Activated naive CD8-positive, alpha-beta T cell treated with anti-CD3 and anti-CD28 coated beads, Interleukin-2, amount 50 U/mL, for 16 hours (primary cell): ENCODE results near the gene EMILIN1.

Source experiments
- DNase-seq: peaks from one replicate; pipeline ENCODE4 v3.0.0-alpha.2; 2020; ENCODE audit warnings: low read depth, low spot score

Gene EMILIN1

GRCh38 chr2:27080140-27080469, 1.7 kb downstream of the EMILIN1 start:
- DNase-seq = no peak

DNA sequence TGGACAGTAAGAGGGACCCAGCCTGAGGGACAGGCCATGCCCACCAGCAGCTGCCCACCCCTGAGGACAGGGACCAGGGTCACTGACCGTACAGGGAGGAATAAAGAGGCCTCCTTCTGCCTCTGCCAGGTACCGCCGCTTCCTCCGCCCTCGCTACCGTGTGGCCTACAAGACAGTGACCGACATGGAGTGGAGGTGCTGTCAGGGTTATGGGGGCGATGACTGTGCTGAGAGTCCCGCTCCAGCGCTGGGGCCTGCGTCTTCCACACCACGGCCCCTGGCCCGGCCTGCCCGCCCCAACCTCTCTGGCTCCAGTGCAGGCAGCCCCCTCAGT, 2.2 kb downstream of the EMILIN1 start:
- no peak for DNase-seq

DNA sequence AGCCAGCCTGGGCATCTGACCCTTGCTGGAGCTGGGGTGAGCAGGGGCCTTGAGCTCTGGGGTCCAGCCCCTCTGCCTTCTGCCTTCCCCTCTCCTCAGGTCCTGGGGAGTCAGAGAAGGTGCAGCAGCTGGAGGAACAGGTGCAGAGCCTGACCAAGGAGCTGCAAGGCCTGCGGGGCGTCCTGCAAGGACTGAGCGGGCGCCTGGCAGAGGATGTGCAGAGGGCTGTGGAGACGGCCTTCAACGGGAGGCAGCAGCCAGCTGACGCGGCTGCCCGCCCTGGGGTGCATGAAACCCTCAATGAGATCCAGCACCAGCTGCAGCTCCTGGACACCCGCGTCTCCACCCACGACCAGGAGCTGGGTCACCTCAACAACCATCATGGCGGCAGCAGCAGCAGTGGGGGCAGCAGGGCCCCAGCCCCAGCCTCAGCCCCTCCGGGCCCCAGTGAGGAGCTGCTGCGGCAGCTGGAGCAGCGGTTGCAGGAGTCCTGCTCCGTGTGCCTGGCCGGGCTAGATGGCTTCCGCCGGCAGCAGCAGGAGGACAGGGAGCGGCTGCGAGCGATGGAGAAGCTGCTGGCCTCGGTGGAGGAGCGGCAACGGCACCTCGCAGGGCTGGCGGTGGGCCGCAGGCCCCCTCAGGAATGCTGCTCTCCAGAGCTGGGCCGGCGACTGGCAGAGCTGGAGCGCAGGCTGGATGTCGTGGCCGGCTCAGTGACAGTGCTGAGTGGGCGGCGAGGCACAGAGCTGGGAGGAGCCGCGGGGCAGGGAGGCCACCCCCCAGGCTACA, 3.8 kb downstream of the EMILIN1 start:
- no peak for DNase-seq

DNA sequence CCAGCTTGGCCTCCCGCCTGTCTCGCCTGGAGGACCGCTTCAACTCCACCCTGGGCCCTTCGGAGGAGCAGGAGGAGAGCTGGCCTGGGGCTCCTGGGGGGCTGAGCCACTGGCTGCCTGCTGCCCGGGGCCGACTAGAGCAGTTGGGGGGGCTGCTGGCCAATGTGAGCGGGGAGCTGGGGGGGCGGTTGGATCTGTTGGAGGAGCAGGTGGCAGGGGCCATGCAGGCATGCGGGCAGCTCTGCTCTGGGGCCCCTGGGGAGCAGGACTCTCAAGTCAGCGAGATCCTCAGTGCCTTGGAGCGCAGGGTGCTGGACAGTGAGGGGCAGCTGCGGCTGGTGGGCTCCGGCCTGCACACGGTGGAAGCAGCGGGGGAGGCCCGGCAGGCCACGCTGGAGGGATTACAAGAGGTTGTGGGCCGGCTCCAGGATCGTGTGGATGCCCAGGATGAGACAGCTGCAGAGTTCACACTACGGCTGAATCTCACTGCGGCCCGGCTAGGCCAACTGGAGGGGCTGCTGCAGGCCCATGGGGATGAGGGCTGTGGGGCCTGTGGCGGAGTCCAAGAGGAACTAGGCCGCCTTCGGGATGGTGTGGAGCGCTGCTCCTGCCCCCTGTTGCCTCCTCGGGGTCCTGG, 4.5 kb downstream of the EMILIN1 start:
- DNase-seq = no peak

GRCh38 chr2:27083410-27084296, 5.2 kb downstream of the EMILIN1 start:
- DNase-seq = no peak

DNA sequence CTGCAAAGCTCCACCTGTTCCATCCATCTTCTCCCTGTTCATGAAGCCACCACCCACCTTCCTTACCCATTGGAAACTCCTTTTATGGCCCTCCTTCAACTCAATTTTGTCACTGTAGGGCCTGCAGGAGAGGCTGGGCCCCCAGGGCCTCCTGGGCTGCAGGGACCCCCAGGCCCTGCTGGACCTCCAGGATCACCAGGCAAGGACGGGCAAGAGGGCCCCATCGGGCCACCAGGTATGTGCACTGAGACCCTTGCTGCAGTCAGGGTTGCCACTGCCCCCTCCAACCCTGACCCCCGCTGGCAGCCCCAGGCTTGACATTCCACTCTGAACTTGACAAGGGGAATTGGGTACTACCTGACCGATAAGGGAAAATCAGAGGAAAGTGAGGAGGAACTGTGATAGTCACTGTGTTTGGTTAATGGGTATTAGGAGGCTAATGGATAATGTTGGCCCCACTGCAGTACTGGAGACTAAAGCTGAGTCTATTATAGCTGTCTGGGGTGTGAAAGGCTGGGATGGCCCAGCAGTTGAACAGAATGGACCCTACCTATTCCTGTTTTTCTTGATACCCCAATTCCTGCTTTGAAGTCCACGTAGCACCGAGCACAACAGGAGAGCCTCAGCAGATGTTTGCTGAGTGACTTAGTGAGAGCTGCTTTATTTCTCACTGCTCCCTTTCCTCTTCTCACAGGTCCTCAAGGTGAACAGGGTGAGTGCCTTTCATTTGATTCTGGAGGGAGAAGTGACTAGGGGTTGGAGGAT, 6.1 kb downstream of the EMILIN1 start:
- no peak for DNase-seq

DNA sequence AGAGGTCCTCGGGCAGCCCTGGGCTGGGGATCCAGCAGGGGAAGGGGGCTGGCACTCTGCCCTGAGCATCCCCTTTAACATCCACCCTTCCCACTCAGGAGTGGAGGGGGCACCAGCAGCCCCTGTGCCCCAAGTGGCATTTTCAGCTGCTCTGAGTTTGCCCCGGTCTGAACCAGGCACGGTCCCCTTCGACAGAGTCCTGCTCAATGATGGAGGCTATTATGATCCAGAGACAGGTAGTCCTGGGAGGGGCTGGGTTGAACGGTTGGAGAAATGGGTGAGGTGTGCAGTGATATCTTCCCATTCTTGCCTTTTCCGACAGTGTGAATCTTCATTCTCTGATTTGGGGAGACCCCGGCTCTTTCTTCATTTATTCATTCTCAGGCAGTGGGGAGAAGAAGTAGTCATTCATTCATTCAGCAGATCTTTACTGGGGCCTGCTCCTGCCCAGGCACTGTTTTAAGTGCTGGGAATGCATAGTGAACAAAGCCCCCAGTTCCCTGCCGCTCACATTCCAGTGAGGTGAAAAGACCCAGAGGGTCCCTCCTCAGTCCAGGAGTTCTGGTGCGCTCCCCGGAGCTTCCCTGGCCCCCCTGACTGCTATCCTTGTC, 6.8 kb downstream of the EMILIN1 start:
- DNase-seq = no peak

DNA sequence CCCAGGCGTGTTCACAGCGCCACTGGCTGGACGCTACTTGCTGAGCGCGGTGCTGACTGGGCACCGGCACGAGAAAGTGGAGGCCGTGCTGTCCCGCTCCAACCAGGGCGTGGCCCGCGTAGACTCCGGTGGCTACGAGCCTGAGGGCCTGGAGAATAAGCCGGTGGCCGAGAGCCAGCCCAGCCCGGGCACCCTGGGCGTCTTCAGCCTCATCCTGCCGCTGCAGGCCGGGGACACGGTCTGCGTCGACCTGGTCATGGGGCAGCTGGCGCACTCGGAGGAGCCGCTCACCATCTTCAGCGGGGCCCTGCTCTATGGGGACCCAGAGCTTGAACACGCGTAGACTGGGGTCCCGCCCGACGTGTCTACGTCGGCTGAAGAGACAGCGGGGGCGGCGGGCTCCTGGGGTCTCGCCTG, 7.3 kb downstream of the EMILIN1 start:
- DNase-seq = no peak

DNA sequence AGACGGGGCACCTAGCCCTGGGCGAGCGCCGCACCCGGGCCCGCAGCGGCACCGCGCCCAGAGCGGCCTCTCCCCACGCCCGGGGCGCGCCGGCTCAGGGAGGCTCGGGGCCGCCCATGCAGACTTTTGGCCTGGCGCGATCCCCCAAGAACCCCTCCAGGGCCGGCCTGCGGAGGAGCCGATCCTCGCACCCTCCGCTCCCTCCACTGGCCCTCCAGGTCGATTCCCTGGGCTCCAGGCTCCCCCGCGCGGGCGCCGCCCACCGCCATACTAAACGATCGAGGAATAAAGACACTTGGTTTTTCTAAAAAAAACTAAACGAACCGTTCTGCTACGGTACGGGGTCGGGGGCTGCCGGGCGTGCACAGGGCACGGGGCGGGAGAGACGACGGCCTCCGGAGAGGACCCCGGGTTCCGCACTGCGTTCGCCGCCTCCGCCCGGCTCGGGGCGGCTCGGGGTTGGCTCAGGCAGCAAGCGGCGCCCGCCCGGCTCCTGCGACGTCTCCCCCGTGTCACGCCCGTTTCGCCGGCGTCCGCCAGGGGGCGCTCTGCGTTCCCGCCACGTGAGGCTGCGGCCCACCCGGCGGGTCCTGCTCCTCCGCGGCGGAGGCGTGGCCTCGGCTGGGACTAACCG, 7.8 kb downstream of the EMILIN1 start:
- DNase-seq = peak; percentile 97

GRCh38 chr2:27086724-27087593, 8.5 kb downstream of the EMILIN1 start, which contains the start of gene KHK:
Gene KHK, plus strand, starts transcription at chr2:27086772. Its CDS starts 488 bp downstream, at chr2:27087260.
- no peak for DNase-seq

DNA sequence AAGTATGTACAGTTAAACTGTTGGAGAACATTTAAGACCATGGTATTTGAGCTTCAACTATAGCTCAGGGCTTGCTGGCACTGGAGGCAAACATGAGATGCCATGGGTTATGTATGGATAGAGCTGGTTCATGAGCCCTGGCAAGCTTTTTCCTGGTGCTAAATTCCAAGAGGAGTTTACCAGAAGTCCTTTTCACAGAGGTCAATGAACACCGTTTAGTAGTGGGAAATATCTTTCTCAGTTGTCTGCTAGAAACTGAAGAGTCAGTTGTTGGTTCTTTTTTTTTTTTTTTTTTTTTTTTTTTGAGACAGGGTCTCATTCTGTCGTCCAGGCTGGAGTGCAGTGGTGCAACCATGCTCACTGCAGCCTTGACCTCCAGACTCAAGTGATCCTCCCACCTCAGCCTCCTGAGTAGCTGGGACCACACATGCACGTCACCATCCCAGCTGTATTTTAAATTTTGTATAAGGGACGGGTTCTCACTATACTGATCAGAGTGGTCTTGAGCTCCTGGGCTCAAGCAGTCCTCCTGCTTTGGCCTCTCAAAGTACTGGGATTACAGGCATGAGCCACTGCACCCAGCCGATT, 9.5 kb downstream of the EMILIN1 start:
- no peak for DNase-seq

GRCh38 chr2:27088634-27089033, 10.2 kb downstream of the EMILIN1 start:
- no peak for DNase-seq

- no peak for DNase-seq
These were observed 10.9 kb downstream of the EMILIN1 start for GRCh38 chr2:27089111-27089954.

- no peak for DNase-seq
These were observed 13.6 kb downstream of the EMILIN1 start for GRCh38 chr2:27091746-27092695.

DNA sequence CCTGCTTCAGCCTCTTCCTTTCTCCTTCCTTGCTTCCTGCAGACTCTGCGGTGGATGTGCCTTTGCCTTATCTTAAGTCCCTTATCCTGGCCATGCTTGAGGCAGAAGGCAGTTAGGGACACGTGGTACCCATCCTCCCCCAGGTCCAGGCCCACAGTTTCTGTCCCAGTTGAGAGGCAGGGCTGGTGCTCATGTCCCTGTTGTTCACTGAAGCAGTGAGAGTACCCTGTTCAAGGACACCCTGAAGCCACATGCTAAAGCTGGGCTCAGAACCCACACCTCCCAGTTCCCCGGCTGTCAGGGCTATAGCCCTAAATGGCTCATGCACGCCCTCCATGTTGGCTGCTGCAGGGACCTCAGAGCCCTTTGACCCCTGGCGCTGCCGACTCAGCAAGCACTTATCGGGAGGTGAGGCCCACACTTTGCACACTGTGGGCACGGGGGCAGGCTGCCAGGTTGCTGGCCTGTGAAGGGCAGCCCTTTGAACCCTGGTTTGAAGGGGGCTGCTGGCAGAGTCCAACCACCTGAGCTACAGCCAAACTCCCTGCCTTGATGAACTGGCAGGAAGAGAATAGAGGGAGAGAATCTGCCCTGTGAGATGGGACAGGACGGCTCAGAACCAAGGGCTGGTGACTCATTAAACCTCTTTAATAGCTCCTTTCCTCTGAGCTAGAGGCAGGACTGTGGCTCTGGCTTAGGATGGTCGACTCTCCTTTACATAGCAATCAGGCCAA, 14.4 kb downstream of the EMILIN1 start:
- DNase-seq = no peak
